ENCODE measurements around the gene DPEP2. TPM values are rescaled to one million over a fixed set of nuclear protein-coding genes. Genes with fewer than 3 reads are reported as not detected.
"Not testable (repeated sequence)": the region's sequence is repeated elsewhere in the genome, so short reads cannot be mapped to it uniquely, and the experiment has no call there.

The DPEP2 gene
- total RNA-seq, 1 donor from 2014 or later, result 1.0 TPM

GRCh38 chr16:68005786-68006286 lies 6.6 kb upstream of the DPEP2 start:
- TF ChIP-seq, protein P1, sequence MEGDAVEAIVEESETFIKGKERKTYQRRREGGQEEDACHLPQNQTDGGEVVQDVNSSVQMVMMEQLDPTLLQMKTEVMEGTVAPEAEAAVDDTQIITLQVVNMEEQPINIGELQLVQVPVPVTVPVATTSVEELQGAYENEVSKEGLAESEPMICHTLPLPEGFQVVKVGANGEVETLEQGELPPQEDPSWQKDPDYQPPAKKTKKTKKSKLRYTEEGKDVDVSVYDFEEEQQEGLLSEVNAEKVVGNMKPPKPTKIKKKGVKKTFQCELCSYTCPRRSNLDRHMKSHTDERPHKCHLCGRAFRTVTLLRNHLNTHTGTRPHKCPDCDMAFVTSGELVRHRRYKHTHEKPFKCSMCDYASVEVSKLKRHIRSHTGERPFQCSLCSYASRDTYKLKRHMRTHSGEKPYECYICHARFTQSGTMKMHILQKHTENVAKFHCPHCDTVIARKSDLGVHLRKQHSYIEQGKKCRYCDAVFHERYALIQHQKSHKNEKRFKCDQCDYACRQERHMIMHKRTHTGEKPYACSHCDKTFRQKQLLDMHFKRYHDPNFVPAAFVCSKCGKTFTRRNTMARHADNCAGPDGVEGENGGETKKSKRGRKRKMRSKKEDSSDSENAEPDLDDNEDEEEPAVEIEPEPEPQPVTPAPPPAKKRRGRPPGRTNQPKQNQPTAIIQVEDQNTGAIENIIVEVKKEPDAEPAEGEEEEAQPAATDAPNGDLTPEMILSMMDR (IDR thresholded peaks at IDR 0.05; ENCODE audit: unreplicated experiment), result no peak
- DNase-seq (ENCODE audit: low spot score), result no peak
- Mint-ChIP-seq H3K4me3 (ENCODE audit: unreplicated experiment) (no peak overlapping the region), H3K27me3 (ENCODE audit: unreplicated experiment) (no peaks in the 10 kb centered on the region), H3K36me3 (ENCODE audit: low read depth, unreplicated experiment) (no peaks in the 10 kb centered on the region), H3K27ac (ENCODE audit: unreplicated experiment) (peak overlapping the region; percentile 64), H3K9me3 (ENCODE audit: unreplicated experiment) (no peaks in the 10 kb centered on the region), H3K4me1 (ENCODE audit: unreplicated experiment) (peaks cover 13% of the 10 kb centered on the region)

- no peak for DNase-seq (ENCODE audit: low spot score)
- Mint-ChIP-seq H3K4me1 (ENCODE audit: unreplicated experiment) (peaks cover 18% of the 10 kb centered on the region), H3K36me3 (ENCODE audit: low read depth, unreplicated experiment) (no peaks in the 10 kb centered on the region), H3K27me3 (ENCODE audit: unreplicated experiment) (no peaks in the 10 kb centered on the region), H3K27ac (ENCODE audit: unreplicated experiment) (peak overlapping the region; percentile 64), H3K9me3 (ENCODE audit: unreplicated experiment) (no peaks in the 10 kb centered on the region), H3K4me3 (ENCODE audit: unreplicated experiment) (no peak overlapping the region)
- TF ChIP-seq, protein P1 (IDR thresholded peaks at IDR 0.05; ENCODE audit: unreplicated experiment), result no peak
Measured at GRCh38 chr16:68005211-68005610, 5.9 kb upstream of the DPEP2 start.

DNA sequence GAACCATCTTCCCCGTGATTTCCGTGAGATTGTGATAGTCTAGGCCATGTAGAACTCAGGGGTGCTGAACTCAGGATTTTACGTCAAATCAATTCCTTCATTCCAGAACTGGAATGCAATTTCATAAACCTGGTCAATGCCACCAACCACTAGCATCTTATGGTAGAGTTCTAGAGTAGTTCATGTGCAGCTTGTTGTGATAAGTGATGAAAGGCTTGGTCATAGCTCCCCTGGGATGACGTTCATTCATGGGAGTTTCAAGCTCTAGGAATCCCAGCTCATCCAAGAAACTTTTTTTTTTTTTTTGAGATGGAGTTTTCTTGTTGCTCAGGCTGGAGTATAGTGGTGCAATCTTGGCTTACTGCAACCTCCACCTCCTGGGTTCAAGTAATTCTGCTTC lies 3.7 kb upstream of the DPEP2 start:
- Mint-ChIP-seq H3K27ac (ENCODE audit: unreplicated experiment) (no peak overlapping the region), H3K9me3 (ENCODE audit: unreplicated experiment) (no peaks in the 10 kb centered on the region), H3K4me1 (ENCODE audit: unreplicated experiment) (peaks cover 29% of the 10 kb centered on the region), H3K27me3 (ENCODE audit: unreplicated experiment) (peaks cover 5% of the 10 kb centered on the region), H3K4me3 (ENCODE audit: unreplicated experiment) (no peak overlapping the region), H3K36me3 (ENCODE audit: low read depth, unreplicated experiment) (no peaks in the 10 kb centered on the region)
- TF ChIP-seq, protein P1 (IDR thresholded peaks at IDR 0.05; ENCODE audit: unreplicated experiment), result no peak
- DNase-seq (ENCODE audit: low spot score), result no peak

DNA sequence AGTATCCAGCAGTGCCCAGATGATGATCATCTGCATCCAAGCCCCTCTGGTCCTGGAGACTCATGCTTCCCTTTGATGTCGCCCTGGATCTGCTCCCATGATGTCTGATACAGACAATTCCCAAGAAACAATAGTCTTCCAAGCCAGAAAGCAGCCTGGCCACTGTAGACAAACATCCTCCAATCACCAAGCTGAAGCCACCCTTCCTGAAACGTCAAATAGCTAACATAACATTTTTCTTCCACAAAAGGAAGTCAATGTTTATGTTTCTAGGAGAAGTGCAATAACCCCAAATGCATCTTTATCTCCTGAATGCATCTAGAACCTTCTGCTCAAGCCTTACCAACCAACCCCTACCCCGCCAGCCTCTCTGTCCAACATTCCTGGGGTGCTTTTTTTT lies 1.2 kb upstream of the DPEP2 start:
- DNase-seq (ENCODE audit: low spot score), result no peak
- Mint-ChIP-seq H3K9me3 (ENCODE audit: unreplicated experiment) (no peaks in the 10 kb centered on the region), H3K27ac (ENCODE audit: unreplicated experiment) (no peak overlapping the region), H3K27me3 (ENCODE audit: unreplicated experiment) (peaks cover 5% of the 10 kb centered on the region), H3K4me3 (ENCODE audit: unreplicated experiment) (peak overlapping the region; percentile 38), H3K36me3 (ENCODE audit: low read depth, unreplicated experiment) (no peaks in the 10 kb centered on the region), H3K4me1 (ENCODE audit: unreplicated experiment) (peaks cover 22% of the 10 kb centered on the region)
- TF ChIP-seq, protein P1 (IDR thresholded peaks at IDR 0.05; ENCODE audit: unreplicated experiment), result no peak

DNA sequence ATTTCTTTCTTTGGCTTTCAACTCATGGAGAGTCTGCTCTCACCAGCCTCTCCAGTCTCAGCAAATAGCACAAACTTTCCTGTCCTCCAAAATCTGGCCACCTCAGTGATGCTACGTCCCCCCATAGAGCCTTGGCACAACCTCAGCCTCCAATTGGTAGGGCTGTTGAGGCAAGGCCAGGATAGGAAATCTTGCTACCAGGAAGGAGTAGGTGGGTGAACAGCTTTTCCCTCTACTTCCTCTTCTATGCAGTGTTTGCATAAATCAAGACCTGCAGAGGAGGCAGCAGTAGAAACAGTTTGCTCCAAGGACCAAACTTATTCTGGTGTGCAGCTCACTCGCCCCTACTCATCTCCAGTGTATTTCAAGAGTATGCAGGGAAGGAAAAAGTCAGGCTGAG lies 701 bp upstream of the DPEP2 start:
- TF ChIP-seq, protein P1 (IDR thresholded peaks at IDR 0.05; ENCODE audit: unreplicated experiment), result no peak
- Mint-ChIP-seq H3K4me1 (ENCODE audit: unreplicated experiment) (peaks cover 19% of the 10 kb centered on the region), H3K9me3 (ENCODE audit: unreplicated experiment) (no peaks in the 10 kb centered on the region)

DNA sequence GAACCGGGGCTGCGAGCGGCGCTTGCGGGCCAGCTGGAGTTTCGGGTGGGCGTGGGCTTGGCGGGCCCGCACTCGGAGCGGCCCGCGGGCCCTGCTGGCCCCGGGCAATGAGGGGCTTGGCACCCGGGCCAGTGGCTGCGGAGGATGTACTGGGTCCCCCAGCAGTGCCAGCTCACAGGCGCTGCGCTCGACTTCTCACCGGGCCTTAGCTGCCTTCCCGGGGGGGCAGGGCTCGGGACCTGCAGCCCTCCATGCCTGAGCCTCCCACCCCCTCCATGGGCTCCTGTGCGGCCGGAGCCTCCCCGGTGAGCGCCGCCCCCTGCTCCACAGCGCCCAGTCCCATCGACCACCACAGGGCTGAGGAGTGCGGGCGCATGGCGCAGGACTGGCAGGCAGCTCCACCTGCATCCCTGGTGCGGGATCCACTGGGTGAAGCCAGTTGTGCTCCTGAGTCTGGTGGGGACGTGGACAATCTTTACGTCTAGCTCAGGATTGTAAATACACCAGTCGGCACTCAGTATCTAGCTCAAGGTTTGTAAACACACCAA lies 979 bp downstream of the DPEP2 start:
- not testable (repeated sequence) for H3K36me3 Mint-ChIP-seq (ENCODE audit: low read depth, unreplicated experiment); H3K27ac Mint-ChIP-seq (ENCODE audit: unreplicated experiment); H3K27me3 Mint-ChIP-seq (ENCODE audit: unreplicated experiment); H3K9me3 Mint-ChIP-seq (ENCODE audit: unreplicated experiment); DNase-seq (ENCODE audit: low spot score); H3K4me3 Mint-ChIP-seq (ENCODE audit: unreplicated experiment)
- peaks cover 22% of the 10 kb centered on the region for H3K4me1 Mint-ChIP-seq (ENCODE audit: unreplicated experiment)

More for the DNA sequence above, 701 bp upstream of the DPEP2 start:
- no peak overlapping the region for H3K4me3 Mint-ChIP-seq (ENCODE audit: unreplicated experiment)
- peaks cover 5% of the 10 kb centered on the region for H3K27me3 Mint-ChIP-seq (ENCODE audit: unreplicated experiment)
- no peak for DNase-seq (ENCODE audit: low spot score)
- H3K27ac Mint-ChIP-seq (ENCODE audit: unreplicated experiment), result peak overlapping the region; percentile 45
- no peaks in the 10 kb centered on the region for H3K36me3 Mint-ChIP-seq (ENCODE audit: low read depth, unreplicated experiment)

Data from endothelial cell (in vitro differentiated cells).